ENCODE measurements around the gene CMTM1.
A peak's percentile ranks its signal among the peaks of the same experiment; 100 is the strongest.

CMTM1 gene

GRCh38 chr16:66566051-66566901, at the start of gene CMTM1:
TSS of gene CMTM1 (plus strand) at chr16:66566439. CDS start at chr16:66566514, 75 bp downstream.
- DNase-seq, result no peak

- no peak for DNase-seq
These were observed 49.8 kb upstream of the CMTM1 start for GRCh38 chr16:66516509-66516807.

- DNase-seq, result peak; percentile 86 to 94
These were observed 49.2 kb upstream of the CMTM1 start for GRCh38 chr16:66516808-66517585.

- DNase-seq, result no peak
These were observed 48.5 kb upstream of the CMTM1 start for GRCh38 chr16:66517586-66518263.

- DNase-seq, result no peak
These were observed 46.5 kb upstream of the CMTM1 start for GRCh38 chr16:66519482-66520373.

GRCh38 chr16:66520406-66521170, 45.7 kb upstream of the CMTM1 start:
- DNase-seq, result peak; percentile 19 to 57

- no peak for DNase-seq
These were observed 45.0 kb upstream of the CMTM1 start for GRCh38 chr16:66521252-66521713.

- peak; percentile 82 to 83 for DNase-seq
These were observed 44.1 kb upstream of the CMTM1 start for GRCh38 chr16:66521951-66522771.

- no peak for DNase-seq
These were observed 43.2 kb upstream of the CMTM1 start for GRCh38 chr16:66522816-66523590.

- peak; percentile 63 to 66 for DNase-seq
These were observed 42.3 kb upstream of the CMTM1 start for GRCh38 chr16:66523861-66524354.

GRCh38 chr16:66524601-66525164, 41.6 kb upstream of the CMTM1 start:
- DNase-seq, result peak; percentile 44 to 84

- DNase-seq, result peak in 1 of 2 donors; percentile 60
These were observed 40.7 kb upstream of the CMTM1 start for GRCh38 chr16:66525396-66526180.

GRCh38 chr16:66528294-66528693, 37.9 kb upstream of the CMTM1 start:
- DNase-seq, result no peak

- no peak for DNase-seq
These were observed 36.8 kb upstream of the CMTM1 start for GRCh38 chr16:66529475-66529874.

- DNase-seq, result no peak
These were observed 31.9 kb upstream of the CMTM1 start for GRCh38 chr16:66534376-66534799.

- no peak for DNase-seq
These were observed 29.7 kb upstream of the CMTM1 start for GRCh38 chr16:66536525-66536924.

GRCh38 chr16:66537236-66537635, 29.0 kb upstream of the CMTM1 start:
- DNase-seq, result no peak

GRCh38 chr16:66538910-66539309, 27.3 kb upstream of the CMTM1 start:
- no peak for DNase-seq

Measured in CD4-positive, alpha-beta T cell treated with Interleukin-4 for 1 hour (primary cell).